Fibroblast of lung (primary cell): ENCODE measurements around the gene DNAJC3.

Source experiments
- EZH2 ChIP-seq: IDR thresholded peaks from 2 replicates; pipeline ENCODE4 v1.5.1; 2012; ENCODE audit warnings: low read length, control low read depth, mild to moderate bottlenecking; ENCODE audit errors: missing control alignments
- TF ChIP-seq, protein P1 (sequence below), 2 donors: IDR thresholded peaks in 1 of 2; conservative IDR thresholded peaks in 1 of 2; 1 replicate in 1 of 2; 2 replicates in 1 of 2; pipeline ENCODE4 v1.5.1; 2011 to 2012; ENCODE audit warnings: low read length in 2 of 2, control low read depth in 1 of 2, inconsistent platforms in 1 of 2, low read depth in 1 of 2, mild to moderate bottlenecking in 1 of 2

- no peak for TF ChIP-seq EZH2
- TF ChIP-seq, protein P1, sequence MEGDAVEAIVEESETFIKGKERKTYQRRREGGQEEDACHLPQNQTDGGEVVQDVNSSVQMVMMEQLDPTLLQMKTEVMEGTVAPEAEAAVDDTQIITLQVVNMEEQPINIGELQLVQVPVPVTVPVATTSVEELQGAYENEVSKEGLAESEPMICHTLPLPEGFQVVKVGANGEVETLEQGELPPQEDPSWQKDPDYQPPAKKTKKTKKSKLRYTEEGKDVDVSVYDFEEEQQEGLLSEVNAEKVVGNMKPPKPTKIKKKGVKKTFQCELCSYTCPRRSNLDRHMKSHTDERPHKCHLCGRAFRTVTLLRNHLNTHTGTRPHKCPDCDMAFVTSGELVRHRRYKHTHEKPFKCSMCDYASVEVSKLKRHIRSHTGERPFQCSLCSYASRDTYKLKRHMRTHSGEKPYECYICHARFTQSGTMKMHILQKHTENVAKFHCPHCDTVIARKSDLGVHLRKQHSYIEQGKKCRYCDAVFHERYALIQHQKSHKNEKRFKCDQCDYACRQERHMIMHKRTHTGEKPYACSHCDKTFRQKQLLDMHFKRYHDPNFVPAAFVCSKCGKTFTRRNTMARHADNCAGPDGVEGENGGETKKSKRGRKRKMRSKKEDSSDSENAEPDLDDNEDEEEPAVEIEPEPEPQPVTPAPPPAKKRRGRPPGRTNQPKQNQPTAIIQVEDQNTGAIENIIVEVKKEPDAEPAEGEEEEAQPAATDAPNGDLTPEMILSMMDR (conservative IDR thresholded peaks at IDR 0.05 in 1 of 2, IDR thresholded peaks at IDR 0.05 in 1 of 2; ENCODE audit: low read depth in 1 of 2, low read length in 2 of 2), result no peak
Measured at GRCh38 chr13:95784900-95785290, 108.0 kb downstream of the DNAJC3 start.
